ENCODE results near the gene THSD4. TPM values are rescaled to one million over a fixed set of nuclear protein-coding genes. Genes with fewer than 3 reads are reported as not detected.

THSD4 gene
- total RNA-seq, 1 donor: 15.6 TPM

- no peaks in the 10 kb centered on the region for H3K9me3 ChIP-seq (ENCODE audit: low read depth, low read length)
- no peaks in the 10 kb centered on the region for H3K36me3 ChIP-seq (ENCODE audit: insufficient read depth, low read length)
- no peak overlapping the region for H3K4me3 ChIP-seq (ENCODE audit: insufficient read depth, low read length)
- no peak overlapping the region for H3K4me2 ChIP-seq (ENCODE audit: insufficient read depth, low read length)
- no peak overlapping the region for H3K27ac ChIP-seq (ENCODE audit: low read depth, low read length)
- no peak for DNase-seq (ENCODE audit: insufficient read length, low spot score, missing footprints)
- no peak for TF ChIP-seq CTCF (IDR thresholded peaks at IDR 0.05; ENCODE audit: extremely low read depth, low read depth, low read length)
- H3K4me1 ChIP-seq (ENCODE audit: insufficient read depth, low read length): peaks cover 32% of the 10 kb centered on the region
- H2AFZ ChIP-seq (ENCODE audit: low read length): no peak overlapping the region
- H3K27me3 ChIP-seq (ENCODE audit: insufficient read depth, low read length): no peaks in the 10 kb centered on the region
- no peaks in the 10 kb centered on the region for H4K20me1 ChIP-seq (ENCODE audit: insufficient read depth, low read length)
- H3K79me2 ChIP-seq (ENCODE audit: insufficient read depth, low read length): no peaks in the 10 kb centered on the region
These were observed 156.1 kb downstream of the THSD4 start for GRCh38 chr15:71271327-71271726.

- Histone ChIP-seq H3K27ac (ENCODE audit: low read depth, low read length) (peak overlapping the region; percentile 84), H2AFZ (ENCODE audit: low read length) (peak overlapping the region; percentile 92), H4K20me1 (ENCODE audit: insufficient read depth, low read length) (no peaks in the 10 kb centered on the region), H3K79me2 (ENCODE audit: insufficient read depth, low read length) (no peaks in the 10 kb centered on the region), H3K4me3 (ENCODE audit: insufficient read depth, low read length) (peak overlapping the region; percentile 49), H3K4me2 (ENCODE audit: insufficient read depth, low read length) (peak overlapping the region; percentile 66), H3K27me3 (ENCODE audit: insufficient read depth, low read length) (no peaks in the 10 kb centered on the region), H3K36me3 (ENCODE audit: insufficient read depth, low read length) (no peaks in the 10 kb centered on the region), H3K9me3 (ENCODE audit: low read depth, low read length) (no peaks in the 10 kb centered on the region), H3K4me1 (ENCODE audit: insufficient read depth, low read length) (peaks cover 33% of the 10 kb centered on the region)
- DNase-seq (ENCODE audit: insufficient read length, low spot score, missing footprints): no peak
- no peak for TF ChIP-seq CTCF (IDR thresholded peaks at IDR 0.05; ENCODE audit: extremely low read depth, low read depth, low read length)
These were observed 157.7 kb downstream of the THSD4 start for GRCh38 chr15:71272932-71273331.

- no peak for DNase-seq (ENCODE audit: insufficient read length, low spot score, missing footprints)
- Histone ChIP-seq H3K27ac (ENCODE audit: low read depth, low read length) (peak overlapping the region; percentile 84), H3K79me2 (ENCODE audit: insufficient read depth, low read length) (no peaks in the 10 kb centered on the region), H3K27me3 (ENCODE audit: insufficient read depth, low read length) (no peaks in the 10 kb centered on the region), H2AFZ (ENCODE audit: low read length) (no peak overlapping the region), H3K4me2 (ENCODE audit: insufficient read depth, low read length) (no peak overlapping the region), H3K36me3 (ENCODE audit: insufficient read depth, low read length) (no peaks in the 10 kb centered on the region), H3K4me1 (ENCODE audit: insufficient read depth, low read length) (peaks cover 43% of the 10 kb centered on the region), H4K20me1 (ENCODE audit: insufficient read depth, low read length) (no peaks in the 10 kb centered on the region), H3K4me3 (ENCODE audit: insufficient read depth, low read length) (no peak overlapping the region), H3K9me3 (ENCODE audit: low read depth, low read length) (no peaks in the 10 kb centered on the region)
- TF ChIP-seq CTCF (IDR thresholded peaks at IDR 0.05; ENCODE audit: extremely low read depth, low read depth, low read length): no peak
These were observed 158.6 kb downstream of the THSD4 start for GRCh38 chr15:71273731-71274447.

GRCh38 chr15:71274448-71274798 lies 159.2 kb downstream of the THSD4 start:
- H3K4me3 ChIP-seq (ENCODE audit: insufficient read depth, low read length): no peak overlapping the region
- H4K20me1 ChIP-seq (ENCODE audit: insufficient read depth, low read length): no peaks in the 10 kb centered on the region
- no peaks in the 10 kb centered on the region for H3K36me3 ChIP-seq (ENCODE audit: insufficient read depth, low read length)
- peak overlapping the region; percentile 84 for H3K27ac ChIP-seq (ENCODE audit: low read depth, low read length)
- H3K27me3 ChIP-seq (ENCODE audit: insufficient read depth, low read length): no peaks in the 10 kb centered on the region
- no peak for DNase-seq (ENCODE audit: insufficient read length, low spot score, missing footprints)
- H3K4me2 ChIP-seq (ENCODE audit: insufficient read depth, low read length): no peak overlapping the region
- TF ChIP-seq CTCF (IDR thresholded peaks at IDR 0.05; ENCODE audit: extremely low read depth, low read depth, low read length): no peak
- no peak overlapping the region for H2AFZ ChIP-seq (ENCODE audit: low read length)
- H3K79me2 ChIP-seq (ENCODE audit: insufficient read depth, low read length): no peaks in the 10 kb centered on the region
- H3K9me3 ChIP-seq (ENCODE audit: low read depth, low read length): no peaks in the 10 kb centered on the region
- H3K4me1 ChIP-seq (ENCODE audit: insufficient read depth, low read length): peaks cover 48% of the 10 kb centered on the region
